Mesenchymal stem cell (in vitro differentiated cells and primary cell): ENCODE results near the gene MGLL.

Experiments used
- DNase-seq: peaks from one replicate; pipeline ENCODE4 v3.0.0-alpha.2; 2013
- H2AFZ ChIP-seq: one replicate; pipeline ENCODE4 v1.6.1; 2013; ENCODE audit warnings: low read depth, mild to moderate bottlenecking, control low read depth, inconsistent platforms, low read length, moderate library complexity
- H2AK5ac ChIP-seq: 2 replicates; pipeline ENCODE4 v1.6.1; 2013; ENCODE audit warnings: low read length, moderate library complexity, mild to moderate bottlenecking, inconsistent platforms; ENCODE audit not compliant: severe bottlenecking
- H2BK120ac ChIP-seq: one replicate; pipeline ENCODE4 v1.6.1; 2013; ENCODE audit warnings: low read depth, mild to moderate bottlenecking, inconsistent platforms, low read length, moderate library complexity
- H2BK12ac ChIP-seq, 2 experiments: one replicate each; pipeline ENCODE4 v1.6.1; 2013; ENCODE audit warnings: inconsistent platforms in 2 of 2, low read length in 2 of 2, mild to moderate bottlenecking in 2 of 2, moderate library complexity in 2 of 2, control low read depth in 1 of 2
- H2BK15ac ChIP-seq: one replicate; pipeline ENCODE4 v1.6.1; 2013; ENCODE audit warnings: mild to moderate bottlenecking, low read depth, inconsistent platforms; ENCODE audit not compliant: poor library complexity, severe bottlenecking
- H2BK5ac ChIP-seq: 2 replicates; pipeline ENCODE4 v1.6.1; 2013; ENCODE audit warnings: low read depth, mild to moderate bottlenecking, low read length, control low read depth, inconsistent platforms; ENCODE audit not compliant: poor library complexity, severe bottlenecking
- H3K14ac ChIP-seq, 2 experiments: one replicate each; pipeline ENCODE4 v1.6.1; 2013; ENCODE audit warnings: inconsistent platforms in 2 of 2, low read length in 2 of 2, control low read depth in 1 of 2, mild to moderate bottlenecking in 1 of 2, moderate library complexity in 1 of 2
- H3K18ac ChIP-seq, 2 experiments: one replicate each; pipeline ENCODE4 v1.6.1; 2013; ENCODE audit warnings: inconsistent platforms in 2 of 2, low read length in 2 of 2, control low read depth in 1 of 2, low read depth in 1 of 2, mild to moderate bottlenecking in 1 of 2
- H3K23ac ChIP-seq, 2 experiments: one replicate each; pipeline ENCODE4 v1.6.1; 2013; ENCODE audit warnings: inconsistent platforms in 2 of 2, low read length in 2 of 2, mild to moderate bottlenecking in 2 of 2, moderate library complexity in 2 of 2, control low read depth in 1 of 2
- H3K27ac ChIP-seq: 2 replicates; pipeline ENCODE4 v1.5.1; 2013; ENCODE audit warnings: mild to moderate bottlenecking, moderate library complexity, low read length, control low read depth, inconsistent platforms; ENCODE audit not compliant: poor library complexity, severe bottlenecking
- H3K27me3 ChIP-seq, 2 experiments: 2 replicates each; pipeline versions ENCODE4 v1.6.1 to v1.7.0; 2013; ENCODE audit warnings: low read length in 2 of 2, mild to moderate bottlenecking in 2 of 2, moderate library complexity in 2 of 2, control low read depth in 1 of 2, inconsistent platforms in 1 of 2; ENCODE audit not compliant: control insufficient read depth in 1 of 2, insufficient read depth in 1 of 2
- H3K36me3 ChIP-seq, 2 experiments: 2 replicates each; pipeline versions ENCODE4 v1.6.1 to v1.7.0; 2013; ENCODE audit warnings: low read length in 2 of 2, control low read depth in 1 of 2, inconsistent platforms in 1 of 2, low read depth in 1 of 2, mild to moderate bottlenecking in 1 of 2; ENCODE audit not compliant: insufficient read depth in 2 of 2, control insufficient read depth in 1 of 2
- H3K4ac ChIP-seq, 2 experiments: one replicate each; pipeline ENCODE4 v1.6.1; 2013; ENCODE audit warnings: inconsistent platforms in 2 of 2, low read length in 2 of 2, mild to moderate bottlenecking in 2 of 2, moderate library complexity in 2 of 2, control low read depth in 1 of 2, low read depth in 1 of 2
- H3K4me1 ChIP-seq: 2 replicates; pipeline ENCODE4 v1.6.1; 2013; ENCODE audit warnings: low read depth, low read length, control low read depth; ENCODE audit not compliant: control insufficient read depth, insufficient read depth
- H3K4me2 ChIP-seq: 2 replicates; pipeline ENCODE4 v1.6.1; 2013; ENCODE audit warnings: low read length, mild to moderate bottlenecking, inconsistent platforms; ENCODE audit not compliant: poor library complexity, severe bottlenecking
- H3K4me3 ChIP-seq, 2 experiments: 2 replicates each; pipeline versions ENCODE4 v1.5.1 to v1.7.0; 2013; ENCODE audit warnings: low read length in 2 of 2, mild to moderate bottlenecking in 2 of 2, control low read depth in 1 of 2, low read depth in 1 of 2; ENCODE audit not compliant: insufficient read depth in 1 of 2
- H3K79me1 ChIP-seq: replicated peaks from 2 replicates; pipeline ENCODE4 v1.6.1; 2013; ENCODE audit warnings: mild to moderate bottlenecking, control low read depth, low read length, inconsistent platforms; ENCODE audit not compliant: poor library complexity, severe bottlenecking
- H3K9ac ChIP-seq: 2 replicates; pipeline ENCODE4 v1.7.0; 2013; ENCODE audit warnings: mild to moderate bottlenecking, low read length, moderate library complexity
- H3K9me3 ChIP-seq: 2 replicates; pipeline ENCODE4 v1.7.0; 2013; ENCODE audit warnings: mild to moderate bottlenecking, low read length; ENCODE audit not compliant: control insufficient read depth
- H4K8ac ChIP-seq: one replicate; pipeline ENCODE4 v1.6.1; 2013; ENCODE audit warnings: inconsistent platforms, mild to moderate bottlenecking, low read length, moderate library complexity
- H4K91ac ChIP-seq: one replicate; pipeline ENCODE4 v1.6.1; 2013; ENCODE audit warnings: mild to moderate bottlenecking, low read length, inconsistent platforms
- WGBS: methylation state at CpG from one replicate; pipeline ENCODE4 v1.1.7; 2013; ENCODE audit warnings: mixed read lengths; 5-methylcytosine and 5-hydroxymethylcytosine counted together

Gene MGLL

DNA sequence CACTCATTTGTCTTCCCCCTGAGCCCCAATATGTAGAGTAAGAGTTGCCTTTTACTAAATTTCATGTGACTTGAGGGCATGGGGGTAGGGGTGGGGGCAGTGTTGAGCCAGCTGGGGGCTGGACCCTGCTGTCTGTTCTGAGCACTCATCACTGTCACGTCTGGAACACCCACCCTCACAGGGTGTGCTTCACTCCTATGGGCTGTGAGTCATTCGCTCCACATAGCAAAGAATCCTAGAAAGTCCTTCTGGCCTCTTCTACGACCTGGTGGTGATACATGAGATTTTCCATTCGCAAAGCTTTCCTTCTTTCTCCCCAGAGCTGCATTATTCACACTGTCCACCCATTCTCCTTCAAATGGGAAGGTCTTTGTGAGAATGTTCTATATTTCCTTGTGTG, 43.6 kb upstream of the MGLL start:
- H3K4me1 ChIP-seq: peaks cover 2% of the 10 kb centered on the region
- WGBS: 50% methylated on average over 2 of the region's 4 CpGs
- no peak overlapping the region for H2BK120ac ChIP-seq
- no peak overlapping the region for H4K8ac ChIP-seq
- H2BK12ac ChIP-seq: no peak overlapping the region
- H3K9me3 ChIP-seq: no peaks in the 10 kb centered on the region
- H3K4ac ChIP-seq: no peak overlapping the region
- H2AK5ac ChIP-seq: no peak overlapping the region
- no peak overlapping the region for H3K9ac ChIP-seq
- H4K91ac ChIP-seq: no peak overlapping the region
- H3K27me3 ChIP-seq: peaks cover 0 to 14% of the 10 kb centered on the region in 2 experiments
- no peaks in the 10 kb centered on the region for H3K79me1 ChIP-seq
- no peak overlapping the region for H3K4me2 ChIP-seq
- H3K23ac ChIP-seq: no peak overlapping the region
- no peak overlapping the region for H2BK15ac ChIP-seq
- H3K4me3 ChIP-seq: no peak overlapping the region
- no peak overlapping the region for H2AFZ ChIP-seq
- no peak overlapping the region for H3K27ac ChIP-seq
- no peak overlapping the region for H2BK5ac ChIP-seq
- DNase-seq: peak; percentile 66
- H3K18ac ChIP-seq: no peak overlapping the region
- H3K36me3 ChIP-seq: no peaks in the 10 kb centered on the region
- peak overlapping the region in 1 of 2 experiments; percentile 9 for H3K14ac ChIP-seq

DNA sequence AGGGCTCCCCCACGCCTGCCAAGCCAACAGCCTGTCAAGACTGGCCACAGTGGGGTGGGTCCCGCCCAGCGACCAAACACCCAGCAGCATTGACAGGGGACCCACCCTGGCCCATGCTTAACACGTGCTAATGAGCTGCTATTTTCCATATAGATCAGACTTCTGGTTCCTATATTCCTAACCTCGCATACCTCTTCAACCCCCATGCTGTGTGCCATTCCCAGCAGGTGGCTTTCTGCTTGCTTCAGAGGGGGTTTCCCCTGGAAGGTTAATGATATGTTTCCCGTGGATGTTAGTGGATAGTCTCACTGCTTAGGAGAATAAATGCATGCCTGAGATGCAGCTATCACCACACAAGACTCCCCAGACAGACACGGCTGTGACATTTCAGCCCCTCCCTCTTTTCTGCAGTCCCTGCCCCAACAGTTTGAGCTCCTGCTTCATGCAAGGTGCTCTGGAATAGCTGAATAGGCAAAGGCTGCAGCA, 37.9 kb upstream of the MGLL start:
- no peak overlapping the region for H4K8ac ChIP-seq
- H3K14ac ChIP-seq: no peak overlapping the region
- H2BK120ac ChIP-seq: no peak overlapping the region
- H4K91ac ChIP-seq: no peak overlapping the region
- H3K4me1 ChIP-seq: peaks cover 6% of the 10 kb centered on the region
- H2AFZ ChIP-seq: no peak overlapping the region
- H3K9me3 ChIP-seq: no peaks in the 10 kb centered on the region
- H3K23ac ChIP-seq: no peak overlapping the region
- H3K4me2 ChIP-seq: peak overlapping the region; percentile 26
- no peak overlapping the region for H2AK5ac ChIP-seq
- no peaks in the 10 kb centered on the region for H3K36me3 ChIP-seq
- no peak overlapping the region for H3K9ac ChIP-seq
- no peak overlapping the region for H3K4ac ChIP-seq
- 57% methylated on average over 5 of the region's 7 CpGs for WGBS
- peaks cover 0 to 14% of the 10 kb centered on the region in 2 experiments for H3K27me3 ChIP-seq
- H2BK5ac ChIP-seq: no peak overlapping the region
- no peak overlapping the region for H2BK15ac ChIP-seq
- H3K4me3 ChIP-seq: no peak overlapping the region
- no peak for DNase-seq
- no peak overlapping the region for H2BK12ac ChIP-seq
- no peaks in the 10 kb centered on the region for H3K79me1 ChIP-seq
- no peak overlapping the region for H3K18ac ChIP-seq
- no peak overlapping the region for H3K27ac ChIP-seq

DNA sequence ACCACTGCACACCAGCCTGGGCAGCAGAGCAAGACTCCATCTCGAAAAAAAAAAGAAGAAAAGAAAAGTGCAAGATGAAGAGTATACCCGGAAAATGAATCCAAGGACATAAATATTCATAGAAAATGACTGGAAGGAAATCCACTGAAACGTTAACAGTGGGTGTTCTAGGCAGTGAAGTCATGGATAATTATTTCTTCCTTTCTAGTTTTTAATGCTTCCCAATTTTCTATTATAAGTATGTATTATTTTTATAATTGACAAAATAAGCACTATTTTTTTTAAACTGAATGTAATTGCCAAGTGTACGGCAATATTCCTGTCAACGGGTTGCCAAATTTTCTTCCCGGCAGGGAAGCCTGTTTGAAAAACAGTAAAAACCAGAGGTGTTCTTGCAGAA, 37.4 kb upstream of the MGLL start:
- H4K91ac ChIP-seq: no peak overlapping the region
- no peak overlapping the region for H2BK120ac ChIP-seq
- no peak overlapping the region for H3K9ac ChIP-seq
- no peaks in the 10 kb centered on the region for H3K79me1 ChIP-seq
- no peak overlapping the region for H2AK5ac ChIP-seq
- no peak overlapping the region for H3K14ac ChIP-seq
- no peak overlapping the region for H3K4ac ChIP-seq
- no peak overlapping the region for H3K23ac ChIP-seq
- no peaks in the 10 kb centered on the region for H3K36me3 ChIP-seq
- peaks cover 0 to 14% of the 10 kb centered on the region in 2 experiments for H3K27me3 ChIP-seq
- H2BK5ac ChIP-seq: no peak overlapping the region
- no peak overlapping the region for H2BK15ac ChIP-seq
- no peak overlapping the region for H4K8ac ChIP-seq
- DNase-seq: no peak
- H2BK12ac ChIP-seq: no peak overlapping the region
- no peaks in the 10 kb centered on the region for H3K9me3 ChIP-seq
- H3K4me3 ChIP-seq: no peak overlapping the region
- 85% methylated on average over 5 of the region's 6 CpGs for WGBS
- no peak overlapping the region for H3K18ac ChIP-seq
- no peak overlapping the region for H3K4me2 ChIP-seq
- H3K27ac ChIP-seq: no peak overlapping the region
- peaks cover 6% of the 10 kb centered on the region for H3K4me1 ChIP-seq
- H2AFZ ChIP-seq: no peak overlapping the region

DNA sequence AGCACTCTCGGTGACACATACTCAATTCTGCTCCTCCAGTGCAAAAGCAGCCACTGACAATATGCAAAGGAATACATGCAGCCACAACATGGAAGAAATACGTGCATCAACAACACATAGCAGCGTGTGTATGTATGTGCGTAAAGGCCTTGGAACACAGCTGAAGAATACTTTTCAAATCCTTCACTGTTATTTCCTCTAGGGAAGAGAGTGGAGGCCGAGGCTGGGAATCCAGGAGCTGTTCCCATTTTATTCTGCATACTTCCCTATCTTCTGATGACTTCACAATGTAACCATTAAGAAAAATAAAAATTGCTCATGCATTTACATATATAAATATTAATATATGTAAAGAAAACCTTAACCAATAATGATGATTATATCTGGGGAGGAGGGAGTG, 36.6 kb upstream of the MGLL start:
- no peaks in the 10 kb centered on the region for H3K36me3 ChIP-seq
- no peak overlapping the region for H2BK15ac ChIP-seq
- no peak overlapping the region for H4K91ac ChIP-seq
- no peak overlapping the region for H3K4ac ChIP-seq
- no peak overlapping the region for H3K4me2 ChIP-seq
- H3K18ac ChIP-seq: no peak overlapping the region
- no peak overlapping the region for H3K27ac ChIP-seq
- no peak overlapping the region for H3K14ac ChIP-seq
- no peak overlapping the region for H2AFZ ChIP-seq
- no peak overlapping the region for H3K9ac ChIP-seq
- 86% methylated on average over 5 of the region's 5 CpGs for WGBS
- no peak overlapping the region for H3K4me3 ChIP-seq
- H3K27me3 ChIP-seq: peaks cover 0 to 20% of the 10 kb centered on the region in 2 experiments
- H2BK5ac ChIP-seq: no peak overlapping the region
- no peak overlapping the region for H2AK5ac ChIP-seq
- DNase-seq: no peak
- H3K23ac ChIP-seq: no peak overlapping the region
- H3K79me1 ChIP-seq: no peaks in the 10 kb centered on the region
- no peak overlapping the region for H2BK120ac ChIP-seq
- peaks cover 6% of the 10 kb centered on the region for H3K4me1 ChIP-seq
- H2BK12ac ChIP-seq: no peak overlapping the region
- no peak overlapping the region for H4K8ac ChIP-seq
- no peaks in the 10 kb centered on the region for H3K9me3 ChIP-seq
